GM06990 (cell line): Measurements from ENCODE around the gene ARHGAP8.
A peak's percentile ranks its signal among the peaks of the same experiment; 100 is the strongest.

Experiments used
- DNase-seq: peaks from one replicate; pipeline ENCODE4 v3.0.0-alpha.2; 2011; ENCODE audit not compliant: insufficient read length; ENCODE audit errors: extremely low read depth
- H3K27me3 ChIP-seq: replicated peaks from 2 replicates; pipeline ENCODE4 v1.6.0; 2011; ENCODE audit warnings: low read length; ENCODE audit not compliant: control insufficient read depth, insufficient read depth
- H3K36me3 ChIP-seq: 2 replicates; pipeline ENCODE4 v1.5.1; 2011; ENCODE audit warnings: low read length; ENCODE audit not compliant: control insufficient read depth, insufficient read depth
- H3K4me3 ChIP-seq: replicated peaks from 2 replicates; pipeline ENCODE4 v1.5.1; 2011; ENCODE audit warnings: low read depth, mild to moderate bottlenecking, control low read depth, low read length
- CTCF ChIP-seq: IDR thresholded peaks from 2 replicates; pipeline ENCODE4 v1.5.1; 2011; ENCODE audit warnings: low read length, control low read depth, mild to moderate bottlenecking, inconsistent platforms; ENCODE audit not compliant: insufficient read depth, poor library complexity, severe bottlenecking

ARHGAP8 gene

GRCh38 chr22:44721213-44721612 is 31.2 kb upstream of the ARHGAP8 start:
- H3K4me3 ChIP-seq: no peak overlapping the region
- no peak for TF ChIP-seq CTCF
- H3K36me3 ChIP-seq: no peaks in the 10 kb centered on the region
- no peak for DNase-seq
- H3K27me3 ChIP-seq: no peaks in the 10 kb centered on the region

- no peak for DNase-seq
- TF ChIP-seq CTCF: no peak
- Histone ChIP-seq H3K4me3 (no peak overlapping the region), H3K36me3 (no peaks in the 10 kb centered on the region), H3K27me3 (no peaks in the 10 kb centered on the region)
Observed at GRCh38 chr22:44722611-44723010, 29.8 kb upstream of the ARHGAP8 start.

GRCh38 chr22:44723801-44724200 is 28.6 kb upstream of the ARHGAP8 start:
- peak; percentile 36 for DNase-seq
- no peak for TF ChIP-seq CTCF
- no peaks in the 10 kb centered on the region for H3K27me3 ChIP-seq
- no peak overlapping the region for H3K4me3 ChIP-seq
- no peaks in the 10 kb centered on the region for H3K36me3 ChIP-seq

- no peaks in the 10 kb centered on the region for H3K27me3 ChIP-seq
- TF ChIP-seq CTCF: no peak
- no peaks in the 10 kb centered on the region for H3K36me3 ChIP-seq
- no peak for DNase-seq
- H3K4me3 ChIP-seq: no peak overlapping the region
Observed at GRCh38 chr22:44724416-44724815, 28.0 kb upstream of the ARHGAP8 start.

- Histone ChIP-seq H3K4me3 (no peak overlapping the region), H3K36me3 (no peaks in the 10 kb centered on the region), H3K27me3 (no peaks in the 10 kb centered on the region)
- no peak for TF ChIP-seq CTCF
- no peak for DNase-seq
Observed at GRCh38 chr22:44724859-44725258, 27.5 kb upstream of the ARHGAP8 start.

- TF ChIP-seq CTCF: no peak
- no peaks in the 10 kb centered on the region for H3K27me3 ChIP-seq
- no peak for DNase-seq
- H3K36me3 ChIP-seq: no peaks in the 10 kb centered on the region
- no peak overlapping the region for H3K4me3 ChIP-seq
Observed at GRCh38 chr22:44726439-44726838, 25.9 kb upstream of the ARHGAP8 start.
